PC-9 (cell line): ENCODE results near the gene SLC25A21. TPM values are rescaled to one million over a fixed set of nuclear protein-coding genes. Genes with fewer than 3 reads are reported as not detected.

Experiments
- BruUV-seq: library from RNA; stranded (reverse); fragments of 400-500 nt; replicated peaks from 2 replicates; lab custom pipeline; 2021; lab: Mats Ljungman, UMichigan
- CTCF ChIA-PET: fragments of 300-600 bp; sonication (Branson Sonifier 250); formaldehyde crosslinking; loops from one replicate; lab custom pipeline; 2022; ENCODE audit warnings: antibody characterized with exemption; lab: Charles Lee
- POLR2A ChIA-PET: fragments of 300-600 bp; sonication (Branson Sonifier 250); formaldehyde crosslinking; loops from one replicate; lab custom pipeline; 2022; ENCODE audit warnings: antibody characterized with exemption; ENCODE audit not compliant: unreplicated experiment; lab: Charles Lee
- DNase-seq, 2 experiments: peaks; one replicate each; pipeline versions ENCODE4 v3.0.0 to v3.0.0-alpha.2; 2015 to 2022; ENCODE audit warnings: mixed read lengths in 1 of 2
- H2AFZ ChIP-seq: fragments of 200-600 bp; sonication (generic); 2 replicates; pipeline ENCODE4 v1.8.1; 2017; ENCODE audit warnings: antibody characterized with exemption
- H3F3A ChIP-seq: fragments of 200-600 bp; sonication (generic); 2 replicates; pipeline ENCODE4 v1.8.1; 2017; ENCODE audit warnings: antibody characterized with exemption, mild to moderate bottlenecking, low read depth; ENCODE audit not compliant: insufficient read depth
- H3K27ac ChIP-seq: fragments of 200-600 bp; sonication (generic); 2 replicates; pipeline ENCODE4 v1.6.1; 2016; ENCODE audit warnings: mixed run types
- H3K27me3 ChIP-seq: fragments of 200-600 bp; sonication (generic); 2 replicates; pipeline ENCODE4 v1.6.1; 2016; ENCODE audit warnings: low read depth, mixed run types; ENCODE audit not compliant: insufficient read depth
- H3K36me3 ChIP-seq: fragments of 200-600 bp; sonication (generic); 2 replicates; pipeline ENCODE4 v1.6.1; 2016; ENCODE audit warnings: low read depth, mixed run types
- H3K4me1 ChIP-seq: fragments of 200-600 bp; sonication (generic); replicated peaks from 2 replicates; pipeline ENCODE4 v1.6.1; 2016; ENCODE audit warnings: mixed run types; ENCODE audit not compliant: insufficient read depth
- H3K4me2 ChIP-seq: fragments of 200-600 bp; sonication (generic); 2 replicates; pipeline ENCODE4 v1.6.1; 2017; ENCODE audit warnings: mixed run types
- H3K4me3 ChIP-seq: fragments of 200-600 bp; sonication (generic); 2 replicates; pipeline ENCODE4 v1.6.1; 2016; ENCODE audit warnings: mixed run types
- H3K79me2 ChIP-seq: fragments of 200-600 bp; sonication (generic); 2 replicates; pipeline ENCODE4 v1.6.1; 2017; ENCODE audit warnings: low read depth, mixed run types
- H3K9me2 ChIP-seq: fragments of 200-600 bp; sonication (generic); 2 replicates; pipeline ENCODE4 v1.8.1; 2017; ENCODE audit warnings: mild to moderate bottlenecking; ENCODE audit not compliant: insufficient read depth
- H3K9me3 ChIP-seq: fragments of 200-600 bp; sonication (generic); 2 replicates; pipeline ENCODE4 v1.8.1; 2016; ENCODE audit warnings: low read depth; ENCODE audit not compliant: insufficient read depth
- H4K20me1 ChIP-seq: fragments of 200-600 bp; sonication (generic); 2 replicates; pipeline ENCODE4 v1.8.1; 2017; ENCODE audit not compliant: insufficient read depth
- CTCF ChIP-seq: fragments of 200-600 bp; sonication (generic); conservative IDR thresholded peaks from 2 replicates; pipeline ENCODE4 v1.6.1; 2017; ENCODE audit warnings: mixed run types, antibody characterized with exemption, mild to moderate bottlenecking, moderate library complexity
- EZH2 ChIP-seq: fragments of 200-600 bp; sonication (generic); IDR thresholded peaks from 2 replicates; pipeline ENCODE4 v1.8.0; 2017; ENCODE audit warnings: antibody characterized with exemption, low read depth
- intact Hi-C: fragments of 100-400 bp; cut with micrococcal nuclease; formaldehyde crosslinking; loops from one replicate; pipeline ENCODE4 v1.10.0; 2022; ENCODE audit not compliant: unreplicated experiment
- total RNA-seq: library from RNA; stranded (reverse); gene quantifications from 2 replicates; pipeline ENCODE4 v1.2.3, GENCODE V29; 2021

Gene SLC25A21
- total RNA-seq, 1 experiment from 2014 or later = 3.2 TPM

- H3K4me2 ChIP-seq = peak within 1 kb of the TSS; percentile 90
- H3K79me2 ChIP-seq = peaks cover 7% of the 10 kb centered on the region; the same call in 1 of the 2 replicates
- H3K27me3 ChIP-seq = no peaks in the 10 kb centered on the region
- TF ChIP-seq EZH2 = no peak
- TF ChIP-seq CTCF = no peak
- H3F3A ChIP-seq = no peaks in the 10 kb centered on the region
- no peaks in the 10 kb centered on the region for H3K36me3 ChIP-seq
- no peaks in the 10 kb centered on the region for H3K9me3 ChIP-seq
- H4K20me1 ChIP-seq = no peaks in the 10 kb centered on the region
- H2AFZ ChIP-seq = peak within 1 kb of the TSS; percentile 88
- BruUV-seq = TSS peak; percentile 98
- peak within 1 kb of the TSS; percentile 67 for H3K4me3 ChIP-seq
- CTCF ChIA-PET = no interaction called here
- peak within 1 kb of the TSS; percentile 74 for H3K27ac ChIP-seq
- POLR2A ChIA-PET = interaction anchor here (0.6 kb wide), 2 partner anchors 389 to 1202 kb away, joined by 3 to 4 read pairs; no protein-coding TSS in a partner anchor
- no peaks in the 10 kb centered on the region for H3K9me2 ChIP-seq
- DNase-seq = peak; percentile 63 to 86
- peaks cover 8% of the 10 kb centered on the region; the same call in 1 of the 2 replicates for H3K4me1 ChIP-seq
- intact Hi-C loops = loop anchor here (2.0 kb wide), 1 partner anchor 25 kb away; the partner anchor contains the start of gene SLC25A21
These were observed 25.2 kb upstream of the SLC25A21 start, which contains the start of gene MIPOL1 for GRCh38 chr14:37197421-37198272. Gene MIPOL1 (plus strand): TSS chr14:37197937. CDS start chr14:37247889, 49,952 bp downstream.

DNA sequence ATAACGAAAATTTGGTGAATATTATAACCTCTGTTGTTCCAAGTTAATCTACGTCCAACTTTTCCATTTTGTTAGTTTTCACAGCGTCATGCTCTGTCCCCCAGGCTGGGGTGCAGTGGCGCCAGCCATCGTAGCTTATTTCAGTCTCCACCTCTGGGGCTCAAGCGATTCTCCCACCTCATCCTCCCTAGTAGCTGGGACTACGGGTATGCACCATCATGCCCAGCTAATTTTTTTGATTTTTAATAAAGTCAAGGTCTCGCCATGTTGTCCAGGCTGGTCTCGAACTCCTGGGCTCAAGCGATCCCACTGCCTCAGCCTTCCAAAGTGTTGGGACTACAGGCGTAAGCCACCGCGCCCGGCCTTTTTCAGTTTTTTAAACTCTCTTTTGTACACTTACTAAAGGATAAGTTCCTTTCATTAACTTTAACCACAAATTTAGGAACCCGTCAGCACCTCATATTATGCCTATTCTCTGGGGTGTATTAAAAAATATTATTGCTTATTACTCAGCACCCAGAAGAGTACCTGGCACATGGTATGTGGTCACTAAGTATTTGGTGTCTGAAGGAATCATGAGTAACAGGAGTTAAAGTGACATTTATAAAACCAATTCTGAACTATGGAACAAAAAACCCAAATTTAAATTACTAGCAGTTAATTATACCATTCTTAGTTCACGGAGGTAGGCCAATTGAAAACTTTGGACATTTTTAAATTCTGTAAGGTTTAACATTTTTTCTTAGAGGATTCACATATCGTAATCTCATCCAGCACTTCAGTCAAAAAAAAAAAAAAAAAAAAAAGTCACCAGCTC lies 24.4 kb upstream of the SLC25A21 start:
- Histone ChIP-seq H4K20me1 (no peaks in the 10 kb centered on the region), H3K27ac (peak overlapping the region; percentile 74), H3K4me2 (peak overlapping the region; percentile 90), H3K27me3 (no peaks in the 10 kb centered on the region), H3K9me3 (no peaks in the 10 kb centered on the region), H2AFZ (peak overlapping the region; percentile 88), H3K4me3 (peak overlapping the region; percentile 67), H3F3A (no peaks in the 10 kb centered on the region), H3K4me1 (peaks cover 8% of the 10 kb centered on the region; the same call in 1 of the 2 replicates), H3K9me2 (no peaks in the 10 kb centered on the region), H3K36me3 (no peaks in the 10 kb centered on the region), H3K79me2 (peaks cover 7% of the 10 kb centered on the region; the same call in 1 of the 2 replicates)
- intact Hi-C loops = no loop called here
- DNase-seq = no peak
- ChIA-PET POLR2A (interaction anchor here (0.6 kb wide), 2 partner anchors 390 to 1201 kb away, joined by 3 to 4 read pairs; no protein-coding TSS in a partner anchor), CTCF (no interaction called here)
- no TSS peak for BruUV-seq
- TF ChIP-seq EZH2 (no peak), CTCF (no peak)

DNA sequence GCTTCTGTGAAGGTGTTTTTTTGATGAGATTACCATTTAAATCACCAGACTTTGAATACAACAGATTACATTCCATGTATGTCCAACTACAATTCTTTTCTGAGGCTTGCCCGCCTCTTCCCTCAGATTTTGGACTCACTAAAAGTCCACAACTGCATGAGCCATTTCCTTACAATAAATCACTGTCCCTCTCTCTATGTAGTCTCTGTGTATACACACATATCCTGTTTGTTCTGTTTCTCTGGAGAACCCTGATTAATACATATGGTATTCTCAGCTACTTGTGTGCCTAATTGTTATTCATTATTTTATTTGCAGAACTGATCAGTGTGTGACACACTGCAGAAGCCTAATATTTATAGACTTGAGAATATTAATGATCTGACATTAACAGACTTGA lies 22.9 kb upstream of the SLC25A21 start:
- intact Hi-C loops = no loop called here
- DNase-seq = peak in 1 of 2 experiments; percentile 60
- Histone ChIP-seq H2AFZ (no peak overlapping the region), H3K4me1 (peaks cover 8% of the 10 kb centered on the region; the same call in 1 of the 2 replicates), H3K27me3 (no peaks in the 10 kb centered on the region), H3F3A (no peaks in the 10 kb centered on the region), H3K27ac (no peak overlapping the region), H3K9me2 (no peaks in the 10 kb centered on the region), H3K9me3 (no peaks in the 10 kb centered on the region), H3K79me2 (peaks cover 4% of the 10 kb centered on the region; the same call in 1 of the 2 replicates), H3K36me3 (no peaks in the 10 kb centered on the region), H4K20me1 (no peaks in the 10 kb centered on the region), H3K4me2 (no peak overlapping the region), H3K4me3 (no peak overlapping the region)
- TF ChIP-seq CTCF (no peak), EZH2 (no peak)
- BruUV-seq = no TSS peak
- CTCF ChIA-PET = no interaction called here
- POLR2A ChIA-PET = no interaction called here
